Stimulated activated CD4-positive, alpha-beta T cell treated with anti-CD3 and anti-CD28 coated beads, Interleukin-15, amount 100 ng/mL, for 24 hours (primary cell): ENCODE data around the gene DMTF1.
"Not testable (repeated sequence)": the region's sequence is repeated elsewhere in the genome, so short reads cannot be mapped to it uniquely, and the experiment has no call there.

Experiments used
- DNase-seq: peaks from one replicate; pipeline ENCODE4 v3.0.0-alpha.2; 2020

Gene DMTF1

GRCh38 chr7:87152112-87152896 is at the start of gene DMTF1:
DMTF1 (plus strand) TSS chr7:87152453; CDS start chr7:87164942, 12,489 bp downstream.
- peak; percentile 93 for DNase-seq

- DNase-seq: no peak
Measured at GRCh38 chr7:87105401-87105800, 46.9 kb upstream of the DMTF1 start.

GRCh38 chr7:87106974-87107612 is 45.2 kb upstream of the DMTF1 start:
- DNase-seq: no peak

GRCh38 chr7:87107949-87108776 is 44.1 kb upstream of the DMTF1 start:
- DNase-seq: no peak

- no peak for DNase-seq
Measured at GRCh38 chr7:87110778-87111177, 41.5 kb upstream of the DMTF1 start.

GRCh38 chr7:87111877-87112276 is 40.4 kb upstream of the DMTF1 start:
- no peak for DNase-seq

- no peak for DNase-seq
Measured at GRCh38 chr7:87113077-87113476, 39.2 kb upstream of the DMTF1 start.

- not testable (repeated sequence) for DNase-seq
Measured at GRCh38 chr7:87113904-87114303, 38.3 kb upstream of the DMTF1 start.

GRCh38 chr7:87115772-87116171 is 36.5 kb upstream of the DMTF1 start:
- not testable (repeated sequence) for DNase-seq

GRCh38 chr7:87116315-87116714 is 35.9 kb upstream of the DMTF1 start:
- DNase-seq: no peak

- no peak for DNase-seq
Measured at GRCh38 chr7:87119581-87119980, 32.7 kb upstream of the DMTF1 start.

- no peak for DNase-seq
Measured at GRCh38 chr7:87123105-87123504, 29.1 kb upstream of the DMTF1 start.

GRCh38 chr7:87127019-87127418 is 25.2 kb upstream of the DMTF1 start:
- no peak for DNase-seq

GRCh38 chr7:87128861-87129267 is 23.4 kb upstream of the DMTF1 start:
- DNase-seq: no peak

GRCh38 chr7:87129332-87129731 is 22.9 kb upstream of the DMTF1 start:
- DNase-seq: no peak

- no peak for DNase-seq
Measured at GRCh38 chr7:87129848-87130247, 22.4 kb upstream of the DMTF1 start.

GRCh38 chr7:87131771-87132170 is 20.5 kb upstream of the DMTF1 start:
- DNase-seq: no peak

GRCh38 chr7:87137271-87137670 is 15.0 kb upstream of the DMTF1 start:
- DNase-seq: no peak

- no peak for DNase-seq
Measured at GRCh38 chr7:87139514-87139913, 12.7 kb upstream of the DMTF1 start.

- no peak for DNase-seq
Measured at GRCh38 chr7:87140271-87140748, 11.9 kb upstream of the DMTF1 start.

GRCh38 chr7:87144173-87144657 is 8.0 kb upstream of the DMTF1 start:
- no peak for DNase-seq

- no peak for DNase-seq
Measured at GRCh38 chr7:87146740-87147386, 5.4 kb upstream of the DMTF1 start.

- no peak for DNase-seq
Measured at GRCh38 chr7:87147500-87147899, 4.8 kb upstream of the DMTF1 start.
